BJ (cell line): ENCODE measurements around the gene IPO11. TPM values are rescaled to one million over a fixed set of nuclear protein-coding genes. Genes with fewer than 3 reads are reported as not detected.

Source experiments
- CTCF ChIA-PET: fragments of 350-600 bp; formaldehyde crosslinking; extraction: SDS; loops from one replicate; lab custom pipeline; 2021; ENCODE audit warnings: antibody characterized with exemption, inconsistent platforms; lab: Yijun Ruan, JAX
- POLR2A ChIA-PET: fragments of 300-600 bp; sonication (Branson Sonifier 250); formaldehyde crosslinking; extraction: SDS; loops from one replicate; lab custom pipeline; 2021; ENCODE audit warnings: antibody characterized with exemption; lab: Charles Lee
- DNase-seq: peaks from one replicate; pipeline ENCODE4 v3.0.0-alpha.2; 2011; ENCODE audit warnings: low read depth
- H3K27me3 ChIP-seq: 2 replicates; pipeline ENCODE4 v1.6.0; 2011; ENCODE audit warnings: low read length; ENCODE audit not compliant: control insufficient read depth, insufficient read depth
- H3K36me3 ChIP-seq: 2 replicates; pipeline ENCODE4 v1.5.1; 2011; ENCODE audit warnings: low read length; ENCODE audit not compliant: control insufficient read depth, insufficient read depth
- H3K4me3 ChIP-seq: 2 replicates; pipeline ENCODE4 v1.5.1; 2011; ENCODE audit warnings: low read depth, mild to moderate bottlenecking, control low read depth, low read length
- CTCF ChIP-seq: IDR thresholded peaks from 2 replicates; pipeline ENCODE4 v1.5.1; 2011; ENCODE audit warnings: low read depth, mild to moderate bottlenecking, control low read depth, inconsistent platforms, low read length, moderate library complexity; ENCODE audit not compliant: insufficient read depth
- polyA plus RNA-seq: library from polyadenylated mRNA; depleted of rRNA; stranded (reverse); fragments of >200 nt; gene quantifications from 2 replicates; pipeline ENCODE4 v1.2.3, GENCODE V29; 2011

IPO11 gene
- polyA plus RNA-seq, 1 experiment = 25.7 TPM

DNA sequence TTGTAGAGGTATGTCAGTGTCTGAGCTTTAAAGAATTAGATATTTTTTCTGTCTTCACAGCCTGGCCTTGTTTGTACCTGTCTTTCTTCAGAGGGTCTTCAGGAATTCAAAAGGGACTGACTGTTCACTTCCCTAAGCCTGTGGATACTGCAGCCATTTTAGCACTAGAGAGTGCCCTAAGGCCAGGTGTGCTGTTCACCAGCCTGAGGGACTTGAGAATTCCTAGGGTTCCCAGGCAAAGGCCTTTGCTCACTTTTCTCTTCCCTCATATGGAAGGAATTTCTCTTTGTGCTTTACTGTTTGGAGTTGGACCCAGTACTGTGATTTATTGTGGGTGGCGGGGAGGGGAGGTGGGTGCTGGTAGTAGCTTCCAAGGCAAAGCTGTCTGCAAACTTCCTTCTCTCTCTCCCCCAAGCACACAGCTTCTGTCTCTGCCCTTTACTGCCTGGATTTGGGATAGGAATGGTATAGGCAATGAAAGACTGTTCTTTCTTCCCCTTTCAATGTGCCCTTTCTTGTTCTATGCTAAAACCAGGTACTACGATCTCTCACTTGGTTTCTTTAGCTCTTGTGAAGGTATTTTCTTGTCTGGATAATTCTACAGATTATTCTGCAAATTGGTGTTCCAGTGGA is 156.4 kb downstream of the IPO11 start:
- CTCF ChIA-PET = interaction anchor here (1.2 kb wide), 2 partner anchors 9 to 11 kb away, joined by 3 read pairs; no protein-coding TSS in a partner anchor

DNA sequence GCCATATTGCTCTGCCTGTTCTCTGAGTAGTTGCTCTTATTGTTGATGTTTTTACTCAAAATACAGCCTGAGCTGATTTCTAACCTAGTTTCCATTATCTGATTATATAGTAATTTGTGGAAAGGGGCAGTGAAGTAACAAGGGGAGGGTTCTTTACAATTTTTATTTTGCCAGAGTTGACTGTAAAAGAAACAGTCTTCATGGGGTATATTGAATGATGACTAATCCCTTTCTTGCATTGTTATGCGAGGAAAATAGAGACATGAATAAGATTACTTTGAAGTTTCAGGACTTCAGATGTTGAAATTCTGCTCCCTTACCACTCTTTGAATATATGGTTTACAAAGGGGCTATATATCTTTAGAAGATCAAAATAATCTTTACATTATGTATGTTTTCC is 156.9 kb downstream of the IPO11 start:
- Histone ChIP-seq H3K27me3 (no peaks in the 10 kb centered on the region), H3K36me3 (no peaks in the 10 kb centered on the region; the same call in 1 of the 2 replicates), H3K4me3 (no peak overlapping the region)
- no peak for DNase-seq
- ChIA-PET CTCF (interaction anchor here (1.2 to 1.5 kb wide), 3 partner anchors 9 to 16 kb away, joined by 3 to 5 read pairs (median 3); no protein-coding TSS in a partner anchor), POLR2A (no interaction called here)
- TF ChIP-seq CTCF = no peak

More for the DNA sequence above, 156.4 kb downstream of the IPO11 start:
- Histone ChIP-seq H3K27me3 (no peaks in the 10 kb centered on the region), H3K4me3 (no peak overlapping the region), H3K36me3 (no peaks in the 10 kb centered on the region; the same call in 1 of the 2 replicates)
- no peak for TF ChIP-seq CTCF
- POLR2A ChIA-PET = no interaction called here
- no peak for DNase-seq

DNA sequence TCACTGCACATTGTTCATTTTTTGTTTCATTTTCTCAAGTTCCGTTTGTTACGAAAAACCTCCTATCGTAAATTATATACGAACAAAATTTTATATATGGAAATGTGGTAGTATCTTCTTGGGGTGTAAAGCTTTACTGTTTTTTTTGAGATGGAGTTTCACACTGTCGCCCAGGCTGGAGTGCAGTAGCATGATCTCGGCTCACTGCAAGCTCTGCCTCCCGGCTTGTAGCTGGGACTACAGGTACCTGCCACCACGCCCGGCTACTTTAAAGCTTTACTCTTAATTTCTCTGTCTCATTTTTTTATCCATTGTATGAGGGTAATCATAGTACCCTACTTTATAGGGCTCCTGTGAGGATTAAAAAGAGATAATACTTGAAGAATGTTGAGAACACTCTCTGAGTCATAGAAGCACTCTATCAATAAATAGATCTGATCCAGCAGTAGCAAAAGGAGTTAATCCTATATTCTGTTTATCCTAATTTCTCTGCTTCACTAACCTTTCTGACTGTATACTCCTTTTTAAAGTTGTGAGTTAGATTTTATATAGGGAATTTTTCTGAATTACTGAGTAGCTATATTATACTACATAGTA is 160.5 kb downstream of the IPO11 start:
- no peaks in the 10 kb centered on the region; the same call in 1 of the 2 replicates for H3K36me3 ChIP-seq
- no peak overlapping the region for H3K4me3 ChIP-seq
- no peaks in the 10 kb centered on the region for H3K27me3 ChIP-seq
- no peak for TF ChIP-seq CTCF
- no peak for DNase-seq
- ChIA-PET CTCF (interaction anchor here (0.7 to 1.4 kb wide), 3 partner anchors 10 to 99 kb away, joined by 3 to 9 read pairs (median 3); no protein-coding TSS in a partner anchor), POLR2A (no interaction called here)

DNA sequence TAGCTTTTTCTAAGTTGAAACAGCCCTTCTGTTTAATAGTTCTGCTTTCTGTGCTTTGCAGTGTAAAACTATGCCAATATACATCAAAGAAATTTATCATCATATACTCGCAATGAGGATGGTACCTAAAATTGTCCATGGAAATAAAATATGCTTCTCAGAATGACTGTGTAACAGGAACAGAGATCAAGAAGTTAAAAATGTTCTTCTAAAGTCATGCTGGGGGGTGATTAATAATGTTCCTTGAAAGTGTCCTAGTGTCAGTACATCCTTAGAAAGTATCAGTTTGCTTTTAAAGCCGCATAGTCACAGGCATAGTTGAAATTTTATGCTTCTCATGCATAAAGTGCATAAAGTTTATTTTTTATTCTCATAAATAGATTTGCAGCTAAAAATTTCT is 162.0 kb downstream of the IPO11 start:
- DNase-seq = no peak
- POLR2A ChIA-PET = no interaction called here
- no peaks in the 10 kb centered on the region; the same call in 1 of the 2 replicates for H3K36me3 ChIP-seq
- no peaks in the 10 kb centered on the region for H3K27me3 ChIP-seq
- no peak for TF ChIP-seq CTCF
- H3K4me3 ChIP-seq = no peak overlapping the region
- CTCF ChIA-PET = interaction anchor here (0.9 to 1.4 kb wide), 3 partner anchors 12 to 100 kb away, joined by 3 to 9 read pairs (median 3); no protein-coding TSS in a partner anchor

GRCh38 chr5:62575066-62575465 is 162.5 kb downstream of the IPO11 start:
- TF ChIP-seq CTCF = no peak
- no peak for DNase-seq
- CTCF ChIA-PET = interaction anchor here (0.9 kb wide), 1 partner anchor 17 kb away, joined by 3 read pairs; no protein-coding TSS in a partner anchor
- no peaks in the 10 kb centered on the region; the same call in 1 of the 2 replicates for H3K36me3 ChIP-seq
- no peaks in the 10 kb centered on the region for H3K27me3 ChIP-seq
- POLR2A ChIA-PET = no interaction called here
- H3K4me3 ChIP-seq = no peak overlapping the region
